HT1080 (cell line): ENCODE data around the gene BCKDHA. TPM values are rescaled to one million over a fixed set of nuclear protein-coding genes. Genes with fewer than 3 reads are reported as not detected.
"Not testable (repeated sequence)": the region's sequence is repeated elsewhere in the genome, so short reads cannot be mapped to it uniquely, and the experiment has no call there.

Source experiments
- DNase-seq: peaks from one replicate; pipeline ENCODE4 v3.0.0-alpha.2; 2015; ENCODE audit warnings: low read depth
- total RNA-seq: library from RNA; depleted of rRNA; stranded (reverse); fragments of >200 nt; shearing (Covaris generic); gene quantifications from 2 replicates; pipeline ENCODE4 v1.2.3, GENCODE V29; 2014

The BCKDHA gene
- total RNA-seq, 1 experiment from 2014 or later = 24.2 TPM

- no peak for DNase-seq
These were observed 26.9 kb downstream of the BCKDHA start for GRCh38 chr19:41424335-41425173.

GRCh38 chr19:41425174-41426115 is 27.8 kb downstream of the BCKDHA start:
- DNase-seq = no peak

GRCh38 chr19:41426116-41426841 is 28.7 kb downstream of the BCKDHA start:
- no peak for DNase-seq

GRCh38 chr19:41426952-41427646 is 29.5 kb downstream of the BCKDHA start, which contains the start of gene B3GNT8:
Gene B3GNT8, minus strand, starts transcription at chr19:41427374. Its CDS starts 596 bp downstream, at chr19:41426778.
- no peak for DNase-seq

- DNase-seq = no peak
These were observed 30.2 kb downstream of the BCKDHA start for GRCh38 chr19:41427647-41428480.

- DNase-seq = no peak
These were observed 30.9 kb downstream of the BCKDHA start for GRCh38 chr19:41428481-41428859.

GRCh38 chr19:41430922-41431321 is 33.3 kb downstream of the BCKDHA start:
- DNase-seq = peak; percentile 19

GRCh38 chr19:41431426-41432386 is 34.1 kb downstream of the BCKDHA start:
- DNase-seq = no peak

GRCh38 chr19:41433171-41433570 is 35.6 kb downstream of the BCKDHA start:
- no peak for DNase-seq

- no peak for DNase-seq
These were observed 36.8 kb downstream of the BCKDHA start for GRCh38 chr19:41434450-41434849.

GRCh38 chr19:41435376-41435775 is 37.8 kb downstream of the BCKDHA start:
- not testable (repeated sequence) for DNase-seq

GRCh38 chr19:41435936-41436673 is 38.5 kb downstream of the BCKDHA start:
- no peak for DNase-seq

GRCh38 chr19:41436674-41436951 is 39.0 kb downstream of the BCKDHA start:
- DNase-seq = no peak

- no peak for DNase-seq
These were observed 40.4 kb downstream of the BCKDHA start for GRCh38 chr19:41437944-41438574.

GRCh38 chr19:41439441-41440222 is 42.0 kb downstream of the BCKDHA start, which contains the start of gene DMAC2:
Gene DMAC2, minus strand, starts transcription at chr19:41439912. Its CDS starts 13 bp downstream, at chr19:41439899.
- peak; percentile 97 for DNase-seq

GRCh38 chr19:41441321-41441945 is 43.8 kb downstream of the BCKDHA start:
- DNase-seq = no peak
